Testis (tissue), 3 donors: ENCODE results near the gene COMMD4. TPM values are rescaled to one million over a fixed set of nuclear protein-coding genes. Genes with fewer than 3 reads are reported as not detected.
"Not testable (repeated sequence)": the region's sequence is repeated elsewhere in the genome, so short reads cannot be mapped to it uniquely, and the experiment has no call there.

Experiments
- DNase-seq: peaks from one replicate; pipeline ENCODE4 v3.0.0-alpha.2; 2019
- H3K27ac ChIP-seq, 2 donors: fragments of 200-600 bp; sonication (generic); one replicate each; pipeline ENCODE4 v1.5.1; 2019
- H3K27me3 ChIP-seq: fragments of 200-600 bp; sonication (generic); one replicate; pipeline ENCODE4 v1.5.1; 2019
- H3K36me3 ChIP-seq: fragments of 200-600 bp; sonication (generic); one replicate; pipeline ENCODE4 v1.5.1; 2017; ENCODE audit warnings: low read depth; ENCODE audit errors: missing control alignments
- H3K4me1 ChIP-seq: fragments of 200-600 bp; sonication (generic); one replicate; pipeline ENCODE4 v1.5.1; 2019
- H3K4me3 ChIP-seq, 2 donors: fragments of 200-600 bp; sonication (generic); one replicate each; pipeline ENCODE4 v1.5.1; 2017 to 2019
- H3K9me3 ChIP-seq: fragments of 200-600 bp; sonication (generic); one replicate; pipeline ENCODE4 v1.5.1; 2017
- POLR2A ChIP-seq: fragments of 450-650 bp; IDR thresholded peaks from one replicate; pipeline ENCODE4 v1.6.1; 2017; ENCODE audit warnings: antibody characterized with exemption, mild to moderate bottlenecking, moderate library complexity
- WGBS, 2 donors: methylation state at CpG; one replicate each; pipeline ENCODE4 v1.1.5; 2018; 5-methylcytosine and 5-hydroxymethylcytosine counted together
- intact Hi-C: fragments of 100-400 bp; cut with DNase I; formaldehyde crosslinking; loops from one replicate; pipeline ENCODE4 v1.15.1; 2023; ENCODE audit warnings: low total_unique reads
- polyA plus RNA-seq: library from polyadenylated mRNA; stranded (reverse); fragments of 350-450 nt; fragmentation: Illumina TruSeq; extraction: RNeasy Lipid Tissue Mini Kit (QIAGEN cat#74804); gene quantifications from one replicate; pipeline ENCODE4 v1.2.3, GENCODE V29; 2014; ENCODE audit warnings: low read depth, low replicate concordance; ENCODE audit not compliant: insufficient read depth
- total RNA-seq, 2 donors: library from RNA; depleted of rRNA; stranded (reverse); fragments of >200 nt; gene quantifications; one replicate each; pipeline ENCODE4 v1.2.3, GENCODE V29; 2016
- TF ChIP-seq, protein P1 (sequence below), 3 experiments: fragments of 450-650 bp in 2 of 3; fragments of 200-600 bp in 1 of 3; sonication (generic) in 1 of 3; IDR thresholded peaks; one replicate each; pipeline ENCODE4 v1.5.1; 2016 to 2019; ENCODE audit warnings: antibody characterized with exemption in 3 of 3, mild to moderate bottlenecking in 2 of 3, moderate library complexity in 1 of 3

The COMMD4 gene
- total and polyA plus RNA-seq, 3 donors from 2014 or later: 92.7 to 165 (median 110) TPM

DNA sequence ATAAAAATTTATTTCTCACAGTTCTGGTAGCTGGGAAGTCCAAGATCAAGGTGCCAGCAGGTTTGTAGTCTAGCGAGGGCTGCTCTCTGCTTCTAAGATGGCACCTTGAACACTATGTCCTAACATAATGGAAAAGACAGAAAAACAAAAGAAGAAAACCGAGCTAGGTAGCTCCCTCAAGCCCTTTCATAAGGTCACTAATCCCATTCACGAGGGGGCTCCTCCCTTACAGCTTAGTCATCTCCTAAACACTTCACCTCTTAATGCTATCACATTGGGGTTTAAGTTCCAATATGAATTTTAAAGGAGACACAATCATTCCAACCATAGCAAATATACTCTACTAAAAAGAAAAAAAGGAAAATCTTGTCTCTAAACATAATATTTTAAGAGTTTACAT, 29.7 kb upstream of the COMMD4 start:
- WGBS, 2 donors: 63 to 76% methylated on average over 3 of the region's 3 CpGs
- intact Hi-C loops: no loop called here
- Histone ChIP-seq H3K4me3 (no peak overlapping the region), H3K36me3 (no peaks in the 10 kb centered on the region), H3K27ac (no peak overlapping the region), H3K27me3 (no peaks in the 10 kb centered on the region), H3K4me1 (no peaks in the 10 kb centered on the region), H3K9me3 (no peaks in the 10 kb centered on the region)
- DNase-seq: no peak
- TF ChIP-seq, protein P1, sequence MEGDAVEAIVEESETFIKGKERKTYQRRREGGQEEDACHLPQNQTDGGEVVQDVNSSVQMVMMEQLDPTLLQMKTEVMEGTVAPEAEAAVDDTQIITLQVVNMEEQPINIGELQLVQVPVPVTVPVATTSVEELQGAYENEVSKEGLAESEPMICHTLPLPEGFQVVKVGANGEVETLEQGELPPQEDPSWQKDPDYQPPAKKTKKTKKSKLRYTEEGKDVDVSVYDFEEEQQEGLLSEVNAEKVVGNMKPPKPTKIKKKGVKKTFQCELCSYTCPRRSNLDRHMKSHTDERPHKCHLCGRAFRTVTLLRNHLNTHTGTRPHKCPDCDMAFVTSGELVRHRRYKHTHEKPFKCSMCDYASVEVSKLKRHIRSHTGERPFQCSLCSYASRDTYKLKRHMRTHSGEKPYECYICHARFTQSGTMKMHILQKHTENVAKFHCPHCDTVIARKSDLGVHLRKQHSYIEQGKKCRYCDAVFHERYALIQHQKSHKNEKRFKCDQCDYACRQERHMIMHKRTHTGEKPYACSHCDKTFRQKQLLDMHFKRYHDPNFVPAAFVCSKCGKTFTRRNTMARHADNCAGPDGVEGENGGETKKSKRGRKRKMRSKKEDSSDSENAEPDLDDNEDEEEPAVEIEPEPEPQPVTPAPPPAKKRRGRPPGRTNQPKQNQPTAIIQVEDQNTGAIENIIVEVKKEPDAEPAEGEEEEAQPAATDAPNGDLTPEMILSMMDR (IDR thresholded peaks at IDR 0.05): no peak
- TF ChIP-seq POLR2A: no peak

DNA sequence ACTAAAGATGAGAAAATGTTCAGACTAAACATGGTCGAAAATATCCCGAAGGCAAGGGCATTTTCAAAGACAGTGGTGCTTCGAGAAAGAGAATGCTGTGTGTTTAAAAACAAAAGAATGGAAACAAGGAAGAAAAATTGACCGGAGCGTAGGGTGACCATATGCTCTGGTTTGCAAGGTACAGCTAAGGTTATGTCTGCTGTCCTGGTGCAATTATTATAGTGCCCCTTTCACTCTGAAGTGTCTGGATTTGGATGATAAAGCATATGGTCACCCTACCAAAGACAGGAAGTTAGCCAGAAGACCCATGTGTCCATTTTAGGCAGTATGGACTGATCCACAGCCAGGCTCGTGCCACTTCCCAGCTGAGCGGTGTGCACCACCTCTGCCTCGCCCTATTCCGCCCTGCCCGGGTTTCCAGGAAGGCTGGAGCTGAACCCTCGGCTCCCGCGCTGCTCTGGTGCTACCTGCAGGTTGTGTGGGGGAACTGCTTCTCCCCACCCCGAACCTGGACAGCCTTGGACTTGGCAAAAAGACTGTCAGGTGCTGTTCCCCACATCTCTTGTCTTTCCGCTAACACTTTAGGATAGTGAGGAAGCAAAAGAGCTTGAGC, 28.0 kb upstream of the COMMD4 start:
- H3K4me1 ChIP-seq: no peaks in the 10 kb centered on the region
- TF ChIP-seq POLR2A: no peak
- TF ChIP-seq, protein P1 (IDR thresholded peaks at IDR 0.05): peak in 1 of 3 experiments; percentile 33
- 32 to 41% methylated on average over 14 to 15 of the region's 15 CpGs for WGBS, 2 donors
- H3K4me3 ChIP-seq: no peak overlapping the region
- H3K27ac ChIP-seq: no peak overlapping the region
- intact Hi-C loops: no loop called here
- DNase-seq: peak; percentile 60
- no peaks in the 10 kb centered on the region for H3K36me3 ChIP-seq
- no peaks in the 10 kb centered on the region for H3K27me3 ChIP-seq
- no peaks in the 10 kb centered on the region for H3K9me3 ChIP-seq

DNA sequence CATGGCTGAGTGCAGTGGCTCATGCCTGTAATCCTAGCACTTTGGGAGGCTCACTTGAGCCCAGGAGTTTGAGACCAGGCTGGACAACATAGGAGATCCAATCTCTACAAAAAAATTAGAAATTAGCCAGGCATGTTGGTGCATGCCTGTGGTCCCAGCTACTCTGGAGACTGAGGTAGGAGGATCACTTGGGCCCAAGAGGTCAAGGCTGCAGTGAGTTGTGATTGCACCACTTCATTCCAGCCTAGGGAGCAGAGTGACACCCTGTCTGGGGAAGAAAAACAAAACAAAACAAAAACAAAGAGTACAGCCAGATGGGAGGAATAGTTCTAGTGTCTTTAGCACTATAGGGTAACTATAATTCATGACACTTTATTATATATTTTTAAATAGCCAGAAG, 26.2 kb upstream of the COMMD4 start:
- intact Hi-C loops: no loop called here

DNA sequence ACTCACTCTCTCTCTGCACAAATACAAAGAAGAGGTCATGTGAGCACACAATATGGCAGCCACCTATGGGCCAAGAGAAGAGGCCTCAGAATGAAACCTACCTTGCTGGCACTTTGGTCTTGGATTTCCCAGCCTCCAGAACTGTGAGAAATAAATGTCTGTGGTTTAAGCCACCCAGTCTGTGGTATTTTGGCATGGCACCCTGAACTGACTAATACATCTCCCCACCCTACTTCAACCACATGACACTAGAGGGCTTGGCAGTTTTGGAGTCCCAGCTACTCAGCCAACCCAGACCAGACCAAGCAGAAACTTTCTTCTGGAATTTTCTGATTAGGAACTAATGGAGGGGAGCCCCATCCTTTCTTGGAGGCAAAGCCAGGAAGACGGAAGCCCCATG, 23.3 kb upstream of the COMMD4 start:
- intact Hi-C loops: not testable (repeated sequence)

More for the DNA sequence above, 26.2 kb upstream of the COMMD4 start:
- Histone ChIP-seq H3K9me3 (no peaks in the 10 kb centered on the region), H3K36me3 (no peaks in the 10 kb centered on the region), H3K27ac (no peak overlapping the region), H3K4me1 (no peaks in the 10 kb centered on the region), H3K27me3 (no peaks in the 10 kb centered on the region), H3K4me3 (no peak overlapping the region)
- no peak for TF ChIP-seq POLR2A
- TF ChIP-seq, protein P1 (IDR thresholded peaks at IDR 0.05): no peak
- DNase-seq: no peak

DNA sequence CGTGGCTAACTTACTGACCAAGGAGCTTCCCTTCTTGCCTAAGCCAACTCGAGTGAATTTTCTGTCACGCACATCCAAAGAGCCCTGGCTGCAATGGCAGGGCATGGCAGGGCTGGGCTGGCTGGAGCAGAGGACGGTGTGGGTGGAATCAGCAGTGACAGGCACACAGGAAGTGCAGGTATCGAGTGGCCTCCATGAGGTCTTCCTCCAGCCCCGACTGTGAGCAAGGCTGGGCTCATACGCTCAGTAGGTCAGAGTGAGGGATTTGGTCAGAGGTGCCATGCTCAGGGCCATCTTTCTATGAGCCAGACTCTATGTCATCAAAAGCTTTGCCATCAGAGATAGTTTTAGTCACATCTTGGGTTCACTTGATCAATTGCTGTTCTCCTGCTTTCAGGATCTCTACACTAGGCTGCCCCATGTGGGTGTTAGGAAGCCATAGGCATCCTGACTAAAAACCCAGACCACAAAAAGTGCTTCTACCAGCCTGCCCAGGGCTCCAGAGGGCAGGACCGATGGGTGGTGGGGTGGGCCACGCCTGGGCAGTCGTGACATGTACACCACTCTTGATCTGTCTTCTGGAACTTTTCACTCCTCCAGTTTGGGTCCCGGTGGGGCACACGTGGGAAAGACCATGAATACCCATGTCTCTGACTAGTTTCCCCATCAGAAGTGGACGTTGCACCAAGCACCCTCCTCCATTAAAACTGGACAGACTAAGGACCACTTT, 22.6 kb upstream of the COMMD4 start:
- Histone ChIP-seq H3K36me3 (no peaks in the 10 kb centered on the region), H3K27ac (no peak overlapping the region), H3K4me1 (no peaks in the 10 kb centered on the region), H3K4me3 (no peak overlapping the region), H3K27me3 (no peaks in the 10 kb centered on the region), H3K9me3 (no peaks in the 10 kb centered on the region)
- DNase-seq: no peak
- WGBS, 2 donors: 88 to 91% methylated on average over 10 to 13 of the region's 13 CpGs
- intact Hi-C loops: no loop called here
- TF ChIP-seq, protein P1 (IDR thresholded peaks at IDR 0.05): no peak
- TF ChIP-seq POLR2A: no peak

More for the DNA sequence above, 23.3 kb upstream of the COMMD4 start:
- not testable (repeated sequence) for DNase-seq, H3K27me3 ChIP-seq, H3K36me3 ChIP-seq, H3K4me3 ChIP-seq, H3K9me3 ChIP-seq, H3K4me1 ChIP-seq, H3K27ac ChIP-seq
- WGBS, 2 donors: 90 to 94% methylated on average over 1 of the region's 1 CpG
